Neutrophil (primary cell): ENCODE data around the gene KDELR3.

ENCODE experiments used
- H3K27ac ChIP-seq: fragments of 200-600 bp; sonication (generic); 2 replicates; pipeline ENCODE4 v1.5.1; 2016; ENCODE audit warnings: mild to moderate bottlenecking, moderate library complexity
- H3K27me3 ChIP-seq: fragments of 200-600 bp; sonication (generic); 2 replicates; pipeline ENCODE4 v1.6.0; 2016; ENCODE audit warnings: mild to moderate bottlenecking
- H3K36me3 ChIP-seq: fragments of 200-600 bp; sonication (generic); 2 replicates; pipeline ENCODE4 v1.5.1; 2017
- H3K4me1 ChIP-seq, 2 experiments: fragments of 200-600 bp in 1 of 2; sonication (generic) in 1 of 2; 1 replicate in 1 of 2; 2 replicates in 1 of 2; pipeline versions ENCODE4 v1.5.1 to v1.6.1; 2013 to 2016; ENCODE audit warnings: low read depth in 1 of 2, low read length in 1 of 2, mild to moderate bottlenecking in 1 of 2, moderate library complexity in 1 of 2; ENCODE audit not compliant: control insufficient read depth in 1 of 2, insufficient read depth in 1 of 2
- H3K4me3 ChIP-seq, 2 experiments: fragments of 200-600 bp in 1 of 2; sonication (generic) in 1 of 2; 1 replicate in 1 of 2; 2 replicates in 1 of 2; pipeline ENCODE4 v1.5.1; 2013 to 2016; ENCODE audit warnings: low read depth in 1 of 2, low read length in 1 of 2, mild to moderate bottlenecking in 1 of 2, moderate library complexity in 1 of 2
- H3K9me3 ChIP-seq: fragments of 200-600 bp; sonication (generic); 2 replicates; pipeline ENCODE4 v1.5.1; 2016
- CTCF ChIP-seq: fragments of 200-600 bp; sonication (generic); IDR thresholded peaks from 2 replicates; pipeline ENCODE4 v1.5.1; 2016; ENCODE audit warnings: antibody characterized with exemption

The KDELR3 gene

DNA sequence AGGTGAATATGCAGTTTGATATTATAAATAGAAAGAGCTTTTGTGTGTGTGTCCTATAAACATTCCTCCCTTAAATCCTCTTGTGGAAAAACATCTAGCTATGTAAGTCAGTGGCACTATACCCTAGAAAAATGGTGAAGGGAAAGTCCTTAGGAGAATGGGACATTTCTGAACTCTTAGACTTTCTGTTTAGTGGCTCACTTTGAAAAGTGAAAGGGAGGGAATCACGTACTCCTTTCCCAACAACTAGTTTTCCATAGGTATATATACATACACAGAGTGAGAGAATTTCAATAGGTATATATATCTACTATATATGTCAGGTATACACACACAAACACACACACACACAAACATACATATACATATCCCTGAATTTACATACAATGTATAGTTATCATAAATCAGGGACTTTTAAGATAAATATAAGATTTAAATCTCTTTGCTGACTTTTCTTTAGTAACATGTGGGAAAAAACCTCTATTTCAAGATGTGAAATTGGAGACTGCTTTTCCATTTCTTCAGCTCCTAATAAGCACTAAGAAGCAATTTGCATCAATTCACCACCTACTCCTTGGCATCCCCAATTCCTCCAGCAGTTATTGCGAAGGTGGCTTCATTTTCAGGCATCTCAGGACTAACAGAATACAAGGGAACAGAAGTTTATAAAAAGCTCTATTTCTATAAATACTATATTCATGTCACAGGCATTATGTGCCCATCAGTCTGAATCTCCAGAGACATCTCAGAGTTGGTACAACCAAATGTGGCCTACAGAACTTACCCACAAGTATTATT is 51.8 kb downstream of the KDELR3 start:
- H3K36me3 ChIP-seq, result no peaks in the 10 kb centered on the region
- H3K4me1 ChIP-seq, result no peaks in the 10 kb centered on the region
- no peak overlapping the region for H3K4me3 ChIP-seq
- no peak for TF ChIP-seq CTCF
- H3K27me3 ChIP-seq, result no peaks in the 10 kb centered on the region
- H3K27ac ChIP-seq, result no peak overlapping the region
- H3K9me3 ChIP-seq, result no peaks in the 10 kb centered on the region

DNA sequence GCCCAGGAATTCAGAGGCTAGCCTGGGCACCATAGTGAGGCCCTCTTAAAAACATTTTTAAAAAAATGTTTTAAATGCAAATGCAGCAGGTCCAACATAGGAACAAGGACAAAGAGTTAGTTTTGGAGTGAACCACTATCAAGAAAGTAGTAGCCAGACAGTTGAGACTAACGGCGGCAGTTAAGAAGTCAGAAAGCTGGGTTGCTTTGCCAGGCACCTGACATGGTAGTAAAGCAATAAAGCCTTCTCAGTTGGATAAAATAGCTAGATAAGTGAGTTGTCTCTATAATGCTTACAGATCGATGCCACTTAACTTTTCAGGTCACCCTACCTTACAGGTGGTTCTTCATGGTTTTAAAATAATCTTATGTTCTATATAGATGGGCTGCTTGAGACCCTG is 55.1 kb downstream of the KDELR3 start:
- no peaks in the 10 kb centered on the region for H3K36me3 ChIP-seq
- no peak for TF ChIP-seq CTCF
- no peak overlapping the region for H3K27ac ChIP-seq
- H3K9me3 ChIP-seq, result no peaks in the 10 kb centered on the region
- H3K4me3 ChIP-seq, result no peak overlapping the region
- no peaks in the 10 kb centered on the region for H3K4me1 ChIP-seq
- no peaks in the 10 kb centered on the region for H3K27me3 ChIP-seq

DNA sequence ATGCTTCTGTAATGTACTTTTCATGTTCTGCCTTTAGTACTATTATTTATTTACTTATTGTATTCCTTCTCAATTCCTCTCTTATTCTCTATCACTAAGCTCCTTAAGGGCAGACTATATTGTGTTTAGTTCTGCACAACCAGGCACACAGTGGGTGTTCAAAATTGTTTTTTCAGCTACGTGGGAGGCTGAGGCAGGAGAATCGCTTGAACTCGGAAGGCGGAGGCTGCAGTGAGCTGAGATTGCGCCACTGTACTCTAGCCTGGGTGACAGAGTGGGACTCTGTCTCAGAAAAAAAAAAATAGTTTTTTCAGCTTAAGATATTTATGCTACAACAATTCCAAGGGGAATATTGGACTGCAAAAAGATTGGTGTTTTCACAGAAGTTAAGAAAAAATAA is 55.6 kb downstream of the KDELR3 start:
- no peaks in the 10 kb centered on the region for H3K9me3 ChIP-seq
- H3K4me3 ChIP-seq, result no peak overlapping the region
- no peaks in the 10 kb centered on the region for H3K4me1 ChIP-seq
- H3K27ac ChIP-seq, result no peak overlapping the region
- TF ChIP-seq CTCF, result no peak
- no peaks in the 10 kb centered on the region for H3K27me3 ChIP-seq
- no peaks in the 10 kb centered on the region for H3K36me3 ChIP-seq

DNA sequence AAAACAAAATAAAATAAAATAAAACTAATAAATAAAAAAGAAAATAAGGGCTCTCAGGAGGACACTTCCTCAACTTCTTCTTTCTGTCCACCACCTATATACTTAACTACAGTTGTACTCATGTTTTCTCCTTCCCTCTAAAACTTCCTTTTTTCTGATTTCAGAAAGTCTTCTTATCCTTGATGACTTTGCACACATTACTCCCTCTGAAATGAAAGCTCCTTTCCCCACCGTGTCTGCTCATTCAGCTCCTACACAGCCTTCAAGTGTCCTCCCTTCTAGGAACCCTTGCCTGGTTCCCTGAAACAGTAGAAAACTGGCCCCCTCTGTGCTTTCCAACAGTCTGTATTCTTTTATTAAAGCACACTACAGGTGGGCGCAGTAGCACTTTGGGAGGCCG is 56.5 kb downstream of the KDELR3 start:
- Histone ChIP-seq H3K27me3 (no peaks in the 10 kb centered on the region), H3K36me3 (no peaks in the 10 kb centered on the region), H3K4me1 (no peaks in the 10 kb centered on the region), H3K4me3 (no peak overlapping the region), H3K9me3 (no peaks in the 10 kb centered on the region), H3K27ac (peak overlapping the region; percentile 50)
- TF ChIP-seq CTCF, result no peak

DNA sequence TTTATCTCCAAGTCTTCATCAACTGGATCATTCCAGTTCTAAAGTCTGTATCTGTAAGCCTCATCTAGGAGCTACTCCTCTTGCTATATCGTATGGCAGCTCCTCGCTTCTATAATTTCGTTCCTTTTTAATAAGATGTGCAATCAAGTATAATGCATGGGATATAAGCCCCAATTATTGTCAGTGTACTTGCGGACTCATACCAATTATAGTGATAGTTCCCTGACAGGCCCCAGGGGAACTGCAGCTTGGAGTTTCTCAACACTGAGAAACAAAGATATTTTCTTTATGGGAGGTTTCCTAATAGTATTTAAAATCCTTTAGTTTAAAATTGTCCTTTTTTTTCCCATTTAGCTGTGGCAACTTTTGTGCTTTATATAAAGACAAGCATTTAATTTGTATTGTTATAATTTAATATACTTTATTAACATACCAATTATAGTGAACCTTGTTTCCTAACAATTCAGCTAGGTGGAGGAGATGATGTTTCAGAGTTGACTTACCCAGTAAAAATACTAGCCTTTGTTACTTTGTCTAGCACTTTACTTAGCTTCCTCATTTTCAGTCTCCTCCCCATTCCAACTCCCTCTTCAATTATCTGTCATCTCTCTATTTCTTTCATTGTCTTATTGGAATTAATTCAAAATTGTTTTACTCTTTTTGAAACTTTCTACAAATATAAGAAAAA is 63.5 kb downstream of the KDELR3 start:
- Histone ChIP-seq H3K36me3 (no peaks in the 10 kb centered on the region), H3K27me3 (no peaks in the 10 kb centered on the region), H3K4me1 (no peaks in the 10 kb centered on the region), H3K4me3 (no peak overlapping the region), H3K27ac (no peak overlapping the region), H3K9me3 (no peaks in the 10 kb centered on the region)
- TF ChIP-seq CTCF, result no peak
